CD4-positive, alpha-beta memory T cell (primary cell): Measurements from ENCODE around the gene HOXA13. TPM values are rescaled to one million over a fixed set of nuclear protein-coding genes. Genes with fewer than 3 reads are reported as not detected.

ENCODE experiments used
- CTCF ChIA-PET: fragments of 350-600 bp; sonication (Branson Sonifier 250); formaldehyde crosslinking; loops from one replicate; lab custom pipeline; 2021; ENCODE audit warnings: inconsistent platforms; ENCODE audit not compliant: partially characterized antibody; lab: Charles Lee
- POLR2A ChIA-PET: fragments of 350-600 bp; sonication (Branson Sonifier 250); formaldehyde crosslinking; loops from one replicate; lab custom pipeline; 2021; ENCODE audit not compliant: partially characterized antibody; lab: Charles Lee
- DNase-seq, 5 donors: peaks; one replicate each; pipeline versions ENCODE4 v3.0.0 to v3.0.0-alpha.2; 2020 to 2022; ENCODE audit warnings: mixed read lengths in 1 of 5
- H3K27ac ChIP-seq: one replicate; pipeline ENCODE4 v1.7.0; 2013; ENCODE audit warnings: low read depth, low read length
- H3K27me3 ChIP-seq: 2 replicates; pipeline ENCODE4 v1.7.0; 2013; ENCODE audit warnings: mild to moderate bottlenecking, low read length, moderate library complexity; ENCODE audit not compliant: insufficient read depth
- H3K36me3 ChIP-seq: 2 replicates; pipeline ENCODE4 v1.7.0; 2013; ENCODE audit warnings: mild to moderate bottlenecking, low read length, moderate library complexity; ENCODE audit not compliant: insufficient read depth
- H3K4me1 ChIP-seq: 2 replicates; pipeline ENCODE4 v1.7.0; 2013; ENCODE audit warnings: mild to moderate bottlenecking, low read length, moderate library complexity; ENCODE audit not compliant: insufficient read depth
- H3K4me3 ChIP-seq, 2 donors: one replicate each; pipeline ENCODE4 v1.7.0; 2013; ENCODE audit warnings: low read length in 2 of 2, mild to moderate bottlenecking in 1 of 2
- H3K9me3 ChIP-seq, 2 donors: one replicate each; pipeline ENCODE4 v1.7.0; 2013; ENCODE audit warnings: low read length in 2 of 2, control low read depth in 1 of 2; ENCODE audit not compliant: control insufficient read depth in 1 of 2
- H3K27ac Mint-ChIP-seq, 7 donors: one replicate each; pipeline ENCODE4 v1.8.0; 2020 to 2021; ENCODE audit warnings: mixed read lengths in 7 of 7, mild to moderate bottlenecking in 6 of 7, inconsistent platforms in 3 of 7, moderate library complexity in 3 of 7
- H3K27me3 Mint-ChIP-seq, 2 donors: one replicate each; pipeline ENCODE4 v1.8.0; 2020 to 2021; ENCODE audit warnings: mixed read lengths in 2 of 2
- H3K36me3 Mint-ChIP-seq, 2 donors: one replicate each; pipeline ENCODE4 v1.8.0; 2020 to 2021; ENCODE audit warnings: mixed read lengths in 2 of 2, inconsistent platforms in 1 of 2, mild to moderate bottlenecking in 1 of 2
- H3K4me1 Mint-ChIP-seq, 4 donors: one replicate each; pipeline ENCODE4 v1.8.0; 2020 to 2021; ENCODE audit warnings: mixed read lengths in 4 of 4, mild to moderate bottlenecking in 1 of 4
- H3K4me3 Mint-ChIP-seq, 8 donors: one replicate each; pipeline ENCODE4 v1.8.0; 2020 to 2021; ENCODE audit warnings: mixed read lengths in 8 of 8, mild to moderate bottlenecking in 7 of 8, moderate library complexity in 6 of 8, inconsistent platforms in 3 of 8
- H3K9me3 Mint-ChIP-seq, 8 donors: one replicate each; pipeline ENCODE4 v1.8.0; 2020 to 2021; ENCODE audit warnings: mixed read lengths in 8 of 8, mild to moderate bottlenecking in 5 of 8, inconsistent platforms in 3 of 8, moderate library complexity in 1 of 8
- intact Hi-C: fragments of 100-400 bp; cut with micrococcal nuclease; formaldehyde crosslinking; loops from one replicate; pipeline ENCODE4 v1.15.1; 2023
- polyA plus RNA-seq, 2 donors: library from polyadenylated mRNA; unstranded; fragments of 300-500 nt; fragmentation: Illumina TruSeq; gene quantifications; one replicate each; pipeline ENCODE4 v1.2.3, GENCODE V29; 2021
- total RNA-seq, 2 experiments: library from RNA; stranded (reverse); gene quantifications; one replicate each; pipeline ENCODE4 v1.2.3, GENCODE V29; 2021

Gene HOXA13
- total and polyA plus RNA-seq, 4 experiments from 2014 or later, result not detected

GRCh38 chr7:27224983-27225934 is 25.4 kb upstream of the HOXA13 start:
- Histone ChIP-seq H3K27ac (no peak overlapping the region), H3K4me1 (no peaks in the 10 kb centered on the region), H3K36me3 (no peaks in the 10 kb centered on the region), H3K4me3 (no peak overlapping the region), H3K9me3 (no peaks in the 10 kb centered on the region), H3K27me3 (peaks cover 9% of the 10 kb centered on the region)
- POLR2A ChIA-PET, result no interaction called here
- Mint-ChIP-seq H3K9me3 (no peaks in the 10 kb centered on the region), H3K36me3 (no peaks in the 10 kb centered on the region), H3K4me3 (peak overlapping the region in 1 of 8 donors; percentile 58), H3K27ac (no peak overlapping the region), H3K4me1 (peaks cover 0 to 2% (median 0%) of the 10 kb centered on the region in 4 donors), H3K27me3 (peaks cover 43 to 67% of the 10 kb centered on the region in 2 donors)
- DNase-seq, result no peak
- intact Hi-C loops, result no loop called here
- CTCF ChIA-PET, result no interaction called here

- Mint-ChIP-seq H3K9me3 (no peaks in the 10 kb centered on the region), H3K4me1 (peaks cover 2 to 8% (median 7%) of the 10 kb centered on the region in 4 donors), H3K27me3 (peaks cover 50 to 69% of the 10 kb centered on the region in 2 donors), H3K4me3 (no peak overlapping the region), H3K27ac (no peak overlapping the region), H3K36me3 (no peaks in the 10 kb centered on the region)
- POLR2A ChIA-PET, result no interaction called here
- Histone ChIP-seq H3K36me3 (no peaks in the 10 kb centered on the region), H3K4me3 (no peak overlapping the region), H3K27ac (no peak overlapping the region), H3K4me1 (no peaks in the 10 kb centered on the region), H3K9me3 (no peaks in the 10 kb centered on the region), H3K27me3 (peaks cover 18% of the 10 kb centered on the region)
- CTCF ChIA-PET, result no interaction called here
- intact Hi-C loops, result no loop called here
- DNase-seq, result no peak
Measured at GRCh38 chr7:27223941-27224575, 24.2 kb upstream of the HOXA13 start.

GRCh38 chr7:27221201-27221797 is 21.4 kb upstream of the HOXA13 start:
- H3K27ac Mint-ChIP-seq, result no peak overlapping the region
- peaks cover 53 to 70% of the 10 kb centered on the region in 2 donors for H3K27me3 Mint-ChIP-seq
- ChIA-PET CTCF (no interaction called here), POLR2A (no interaction called here)
- no peaks in the 10 kb centered on the region for H3K9me3 Mint-ChIP-seq
- H3K4me3 Mint-ChIP-seq, result no peak overlapping the region
- H3K27me3 ChIP-seq, result peaks cover 18% of the 10 kb centered on the region
- DNase-seq, result no peak
- H3K4me1 Mint-ChIP-seq, result peaks cover 2 to 8% (median 7%) of the 10 kb centered on the region in 4 donors
- H3K27ac ChIP-seq, result no peak overlapping the region
- no peaks in the 10 kb centered on the region for H3K4me1 ChIP-seq
- H3K36me3 Mint-ChIP-seq, result no peaks in the 10 kb centered on the region
- no peaks in the 10 kb centered on the region for H3K36me3 ChIP-seq
- intact Hi-C loops, result no loop called here
- H3K9me3 ChIP-seq, result no peaks in the 10 kb centered on the region
- no peak overlapping the region for H3K4me3 ChIP-seq

- ChIA-PET CTCF (no interaction called here), POLR2A (no interaction called here)
- H3K27me3 ChIP-seq, result peaks cover 18% of the 10 kb centered on the region
- H3K9me3 ChIP-seq, result no peaks in the 10 kb centered on the region
- H3K27me3 Mint-ChIP-seq, result peaks cover 55 to 75% of the 10 kb centered on the region in 2 donors
- H3K36me3 ChIP-seq, result no peaks in the 10 kb centered on the region
- H3K4me3 ChIP-seq, result no peak overlapping the region
- peaks cover 2 to 8% (median 7%) of the 10 kb centered on the region in 4 donors for H3K4me1 Mint-ChIP-seq
- peak overlapping the region in 2 of 8 donors; percentile 29 to 35 for H3K4me3 Mint-ChIP-seq
- DNase-seq, result no peak
- H3K27ac Mint-ChIP-seq, result no peak overlapping the region
- intact Hi-C loops, result no loop called here
- H3K36me3 Mint-ChIP-seq, result no peaks in the 10 kb centered on the region
- H3K27ac ChIP-seq, result no peak overlapping the region
- H3K4me1 ChIP-seq, result no peaks in the 10 kb centered on the region
- H3K9me3 Mint-ChIP-seq, result no peaks in the 10 kb centered on the region
Measured at GRCh38 chr7:27220440-27220955, 20.6 kb upstream of the HOXA13 start.

GRCh38 chr7:27219821-27220220 is 19.9 kb upstream of the HOXA13 start:
- Mint-ChIP-seq H3K4me1 (peaks cover 2 to 7% (median 6%) of the 10 kb centered on the region in 4 donors), H3K4me3 (peak overlapping the region in 2 of 8 donors; percentile 58 to 60), H3K36me3 (no peaks in the 10 kb centered on the region), H3K27ac (no peak overlapping the region), H3K9me3 (no peaks in the 10 kb centered on the region), H3K27me3 (peaks cover 58 to 77% of the 10 kb centered on the region in 2 donors)
- ChIA-PET POLR2A (no interaction called here), CTCF (no interaction called here)
- peaks cover 18% of the 10 kb centered on the region for H3K27me3 ChIP-seq
- H3K4me1 ChIP-seq, result no peaks in the 10 kb centered on the region
- H3K4me3 ChIP-seq, result no peak overlapping the region
- no peak for DNase-seq
- H3K27ac ChIP-seq, result no peak overlapping the region
- H3K9me3 ChIP-seq, result no peaks in the 10 kb centered on the region
- intact Hi-C loops, result no loop called here
- H3K36me3 ChIP-seq, result no peaks in the 10 kb centered on the region

GRCh38 chr7:27217951-27218350 is 18.1 kb upstream of the HOXA13 start:
- Histone ChIP-seq H3K4me3 (no peak overlapping the region), H3K36me3 (no peaks in the 10 kb centered on the region), H3K4me1 (no peaks in the 10 kb centered on the region), H3K9me3 (no peaks in the 10 kb centered on the region), H3K27me3 (peaks cover 15% of the 10 kb centered on the region), H3K27ac (no peak overlapping the region)
- no peak for DNase-seq
- intact Hi-C loops, result no loop called here
- Mint-ChIP-seq H3K27ac (no peak overlapping the region), H3K4me3 (no peak overlapping the region), H3K9me3 (no peaks in the 10 kb centered on the region), H3K27me3 (peaks cover 58 to 75% of the 10 kb centered on the region in 2 donors), H3K4me1 (peaks cover 3 to 8% (median 6%) of the 10 kb centered on the region in 4 donors), H3K36me3 (no peaks in the 10 kb centered on the region)
- CTCF ChIA-PET, result no interaction called here
- POLR2A ChIA-PET, result no interaction called here

GRCh38 chr7:27215356-27215755 is 15.5 kb upstream of the HOXA13 start:
- H3K4me3 Mint-ChIP-seq, result no peak overlapping the region
- ChIA-PET CTCF (no interaction called here), POLR2A (no interaction called here)
- intact Hi-C loops, result no loop called here
- H3K27me3 Mint-ChIP-seq, result peaks cover 61 to 79% of the 10 kb centered on the region in 2 donors
- no peaks in the 10 kb centered on the region for H3K9me3 Mint-ChIP-seq
- no peak overlapping the region for H3K27ac ChIP-seq
- no peak overlapping the region for H3K27ac Mint-ChIP-seq
- H3K4me1 ChIP-seq, result peaks cover 5% of the 10 kb centered on the region
- H3K4me3 ChIP-seq, result no peak overlapping the region
- no peaks in the 10 kb centered on the region for H3K36me3 ChIP-seq
- peaks cover 5 to 19% (median 9%) of the 10 kb centered on the region in 4 donors for H3K4me1 Mint-ChIP-seq
- H3K9me3 ChIP-seq, result no peaks in the 10 kb centered on the region
- peaks cover 32% of the 10 kb centered on the region for H3K27me3 ChIP-seq
- DNase-seq, result no peak
- no peaks in the 10 kb centered on the region for H3K36me3 Mint-ChIP-seq
